ENCODE measurements around the gene MFSD12.

Gene MFSD12

DNA sequence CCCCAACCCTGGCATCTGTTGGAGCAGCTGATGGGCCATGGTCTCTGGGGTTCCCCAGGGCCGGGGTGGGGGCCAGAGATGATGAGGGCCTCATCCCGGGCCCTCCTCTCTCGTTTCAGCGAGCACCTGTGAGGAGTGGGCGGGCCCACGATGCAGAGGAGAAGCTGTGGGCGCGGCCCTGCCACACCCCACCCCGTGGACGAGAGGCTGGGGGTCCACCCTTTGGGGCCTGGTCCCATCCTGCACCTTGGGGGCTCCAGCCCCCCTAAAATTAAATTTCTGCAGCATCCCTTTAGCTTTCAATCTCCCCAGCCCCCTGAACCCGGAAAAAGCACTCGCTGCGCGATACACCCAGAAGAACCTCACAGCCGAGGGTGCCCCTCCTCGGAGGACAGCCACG, 21.0 kb upstream of the MFSD12 start:
- Histone ChIP-seq H4K20me1 (ENCODE audit: control insufficient read depth, insufficient read depth, low read depth, low read length) (no peaks in the 10 kb centered on the region; the same call in 1 of the 2 replicates), H3K27me3 (ENCODE audit: control insufficient read depth, low read length) (no peaks in the 10 kb centered on the region), H3K36me3 (ENCODE audit: control insufficient read depth, low read length) (peaks cover 16% of the 10 kb centered on the region), H3K4me3 (ENCODE audit: low read length) (no peak overlapping the region), H3K9me3 (ENCODE audit: control insufficient read depth, insufficient read depth, low read length) (no peaks in the 10 kb centered on the region), H3K27ac (ENCODE audit: low read depth, low read length) (no peak overlapping the region), H3K4me2 (ENCODE audit: low read length) (no peak overlapping the region), H3K9me2 (replicated peaks; ENCODE audit: control insufficient read depth, low read length) (no peaks in the 10 kb centered on the region), H3K4me1 (ENCODE audit: control insufficient read depth, low read length) (peaks cover 3% of the 10 kb centered on the region), H3F3A (ENCODE audit: control insufficient read depth, insufficient read depth) (no peaks in the 10 kb centered on the region), H3K79me2 (ENCODE audit: control insufficient read depth, low read length) (peaks cover 2% of the 10 kb centered on the region)
- no peak for TF ChIP-seq EZH2phosphoT487 (IDR thresholded peaks at IDR 0.05; ENCODE audit: borderline replicate concordance, low read length)
- TF ChIP-seq, protein P1, sequence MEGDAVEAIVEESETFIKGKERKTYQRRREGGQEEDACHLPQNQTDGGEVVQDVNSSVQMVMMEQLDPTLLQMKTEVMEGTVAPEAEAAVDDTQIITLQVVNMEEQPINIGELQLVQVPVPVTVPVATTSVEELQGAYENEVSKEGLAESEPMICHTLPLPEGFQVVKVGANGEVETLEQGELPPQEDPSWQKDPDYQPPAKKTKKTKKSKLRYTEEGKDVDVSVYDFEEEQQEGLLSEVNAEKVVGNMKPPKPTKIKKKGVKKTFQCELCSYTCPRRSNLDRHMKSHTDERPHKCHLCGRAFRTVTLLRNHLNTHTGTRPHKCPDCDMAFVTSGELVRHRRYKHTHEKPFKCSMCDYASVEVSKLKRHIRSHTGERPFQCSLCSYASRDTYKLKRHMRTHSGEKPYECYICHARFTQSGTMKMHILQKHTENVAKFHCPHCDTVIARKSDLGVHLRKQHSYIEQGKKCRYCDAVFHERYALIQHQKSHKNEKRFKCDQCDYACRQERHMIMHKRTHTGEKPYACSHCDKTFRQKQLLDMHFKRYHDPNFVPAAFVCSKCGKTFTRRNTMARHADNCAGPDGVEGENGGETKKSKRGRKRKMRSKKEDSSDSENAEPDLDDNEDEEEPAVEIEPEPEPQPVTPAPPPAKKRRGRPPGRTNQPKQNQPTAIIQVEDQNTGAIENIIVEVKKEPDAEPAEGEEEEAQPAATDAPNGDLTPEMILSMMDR (IDR thresholded peaks at IDR 0.05; ENCODE audit: low read depth, low read length, poor library complexity, severe bottlenecking): no peak

DNA sequence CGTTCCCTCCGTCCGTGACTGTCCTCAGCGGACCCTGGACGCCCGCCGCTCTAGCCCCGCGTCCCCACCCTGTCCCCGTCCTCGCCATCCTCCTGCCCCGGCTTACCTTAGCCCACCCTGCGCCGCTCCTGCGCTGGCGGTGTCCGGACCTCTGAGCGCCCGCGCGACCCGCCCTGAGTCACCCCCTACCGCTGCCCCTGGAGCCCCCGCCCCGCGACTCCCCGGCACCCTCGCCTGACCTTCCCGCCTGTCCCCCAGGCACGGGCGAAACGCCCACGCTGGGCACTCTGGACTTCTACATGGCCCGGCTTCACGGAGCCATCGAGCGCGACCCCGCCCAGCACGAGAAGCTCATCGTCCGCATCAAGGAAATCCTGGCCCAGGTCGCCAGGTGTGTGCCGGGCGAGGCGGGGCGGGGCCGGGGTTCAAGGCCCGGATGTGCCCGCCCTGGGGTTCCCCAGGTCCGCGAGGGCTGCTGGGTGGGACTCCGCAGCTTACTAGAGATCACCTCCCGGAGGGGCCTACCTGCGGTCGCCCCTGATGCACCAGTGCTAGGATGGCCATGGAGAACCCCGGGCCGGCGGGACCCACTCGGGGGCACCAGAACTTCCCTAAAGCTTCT, 20.4 kb upstream of the MFSD12 start:
- H4K20me1 ChIP-seq (ENCODE audit: control insufficient read depth, insufficient read depth, low read depth, low read length): no peaks in the 10 kb centered on the region; the same call in 1 of the 2 replicates
- TF ChIP-seq, protein P1 (IDR thresholded peaks at IDR 0.05; ENCODE audit: low read depth, low read length, poor library complexity, severe bottlenecking): no peak
- no peak for TF ChIP-seq EZH2phosphoT487 (IDR thresholded peaks at IDR 0.05; ENCODE audit: borderline replicate concordance, low read length)
- no peaks in the 10 kb centered on the region for H3K27me3 ChIP-seq (ENCODE audit: control insufficient read depth, low read length)
- no peaks in the 10 kb centered on the region for H3K9me2 ChIP-seq (replicated peaks; ENCODE audit: control insufficient read depth, low read length)
- no peak overlapping the region for H3K27ac ChIP-seq (ENCODE audit: low read depth, low read length)
- H3K79me2 ChIP-seq (ENCODE audit: control insufficient read depth, low read length): peaks cover 6% of the 10 kb centered on the region
- no peaks in the 10 kb centered on the region for H3K9me3 ChIP-seq (ENCODE audit: control insufficient read depth, insufficient read depth, low read length)
- no peaks in the 10 kb centered on the region for H3F3A ChIP-seq (ENCODE audit: control insufficient read depth, insufficient read depth)
- peaks cover 5% of the 10 kb centered on the region for H3K4me1 ChIP-seq (ENCODE audit: control insufficient read depth, low read length)
- H3K4me3 ChIP-seq (ENCODE audit: low read length): no peak overlapping the region
- H3K36me3 ChIP-seq (ENCODE audit: control insufficient read depth, low read length): peaks cover 16% of the 10 kb centered on the region
- no peak overlapping the region for H3K4me2 ChIP-seq (ENCODE audit: low read length)

DNA sequence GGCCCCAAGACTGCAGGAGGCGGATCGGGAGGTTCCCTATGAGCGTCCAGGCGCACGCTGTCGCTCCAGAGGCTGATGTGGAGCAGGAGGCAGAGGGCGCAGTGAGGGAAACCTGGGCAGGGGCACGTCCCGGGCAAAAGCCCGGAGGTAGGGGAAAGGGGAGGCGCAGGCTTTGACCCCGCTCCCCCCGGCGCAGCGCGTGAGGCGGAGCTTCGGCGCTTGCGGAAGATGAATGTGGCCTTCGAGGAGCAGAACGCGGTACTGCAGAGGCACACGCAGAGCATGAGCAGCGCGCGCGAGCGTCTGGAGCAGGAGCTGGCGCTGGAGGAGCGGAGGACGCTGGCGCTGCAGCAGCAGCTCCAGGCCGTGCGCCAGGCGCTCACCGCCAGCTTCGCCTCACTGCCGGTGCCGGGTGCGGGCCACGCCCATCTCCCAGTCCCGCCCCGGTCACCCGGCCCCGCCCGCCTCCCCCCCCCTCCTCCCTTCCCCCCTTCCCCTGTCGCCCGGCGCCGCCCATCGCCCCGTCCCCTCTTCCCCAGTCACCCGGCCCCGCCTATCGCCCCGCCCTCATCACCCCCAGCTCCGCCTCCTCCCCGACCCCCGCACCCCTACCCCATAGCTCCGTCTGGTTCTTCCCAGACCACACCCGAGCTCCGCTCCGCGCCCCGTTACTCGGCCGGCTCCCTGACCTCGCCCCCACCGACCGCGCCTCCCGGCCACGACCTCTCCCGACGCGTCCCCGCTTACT, 19.5 kb upstream of the MFSD12 start:
- Histone ChIP-seq H3K4me3 (ENCODE audit: low read length) (no peak overlapping the region), H3K27me3 (ENCODE audit: control insufficient read depth, low read length) (no peaks in the 10 kb centered on the region), H3K36me3 (ENCODE audit: control insufficient read depth, low read length) (peaks cover 16% of the 10 kb centered on the region), H4K20me1 (ENCODE audit: control insufficient read depth, insufficient read depth, low read depth, low read length) (no peaks in the 10 kb centered on the region; the same call in 1 of the 2 replicates), H3K9me3 (ENCODE audit: control insufficient read depth, insufficient read depth, low read length) (no peaks in the 10 kb centered on the region), H3K9me2 (replicated peaks; ENCODE audit: control insufficient read depth, low read length) (no peaks in the 10 kb centered on the region), H3K27ac (ENCODE audit: low read depth, low read length) (no peak overlapping the region), H3K4me2 (ENCODE audit: low read length) (no peak overlapping the region), H3F3A (ENCODE audit: control insufficient read depth, insufficient read depth) (no peaks in the 10 kb centered on the region), H3K4me1 (ENCODE audit: control insufficient read depth, low read length) (peaks cover 10% of the 10 kb centered on the region), H3K79me2 (ENCODE audit: control insufficient read depth, low read length) (peaks cover 6% of the 10 kb centered on the region)
- TF ChIP-seq EZH2phosphoT487 (IDR thresholded peaks at IDR 0.05; ENCODE audit: borderline replicate concordance, low read length): no peak
- TF ChIP-seq, protein P1 (IDR thresholded peaks at IDR 0.05; ENCODE audit: low read depth, low read length, poor library complexity, severe bottlenecking): no peak
